Neural crest cell (in vitro differentiated cells): ENCODE measurements around the gene HHATL. TPM values are rescaled to one million over a fixed set of nuclear protein-coding genes. Genes with fewer than 3 reads are reported as not detected.

Experiments
- DNase-seq: peaks from one replicate; pipeline ENCODE4 v3.0.0; 2021; ENCODE audit warnings: low read depth, mixed read lengths, low spot score
- H3K27ac Mint-ChIP-seq: one replicate; pipeline ENCODE4 v1.8.0; 2021; ENCODE audit warnings: mild to moderate bottlenecking, mixed read lengths; ENCODE audit not compliant: unreplicated experiment
- H3K27me3 Mint-ChIP-seq: 2 replicates; pipeline ENCODE4 v1.8.0; 2021; ENCODE audit warnings: low read depth, mild to moderate bottlenecking, mixed read lengths
- H3K36me3 Mint-ChIP-seq: 2 replicates; pipeline ENCODE4 v1.8.0; 2021; ENCODE audit warnings: low read depth, mild to moderate bottlenecking, mixed read lengths
- H3K4me1 Mint-ChIP-seq: 2 replicates; pipeline ENCODE4 v1.8.0; 2021; ENCODE audit warnings: mixed read lengths
- H3K4me3 Mint-ChIP-seq: one replicate; pipeline ENCODE4 v1.8.0; 2021; ENCODE audit warnings: mild to moderate bottlenecking, mixed read lengths
- H3K9me3 Mint-ChIP-seq: 2 replicates; pipeline ENCODE4 v1.8.0; 2021; ENCODE audit warnings: mixed read lengths
- total RNA-seq: library from RNA; stranded (reverse); gene quantifications from 2 replicates; pipeline ENCODE4 v1.2.1, GENCODE V29; 2021
- TF ChIP-seq, protein P1 (sequence below): fragments of 200-600 bp; sonication (generic); conservative IDR thresholded peaks from 2 replicates; pipeline ENCODE4 v1.5.0; 2021; ENCODE audit warnings: antibody characterized with exemption, mild to moderate bottlenecking

The HHATL gene
- total RNA-seq, 1 donor from 2014 or later: not detected

- H3K4me1 Mint-ChIP-seq: peaks cover 20% of the 10 kb centered on the region
- H3K4me3 Mint-ChIP-seq: peak within 1 kb of the TSS; percentile 89
- H3K27ac Mint-ChIP-seq: no peak within 1 kb of the TSS
- TF ChIP-seq, protein P1, sequence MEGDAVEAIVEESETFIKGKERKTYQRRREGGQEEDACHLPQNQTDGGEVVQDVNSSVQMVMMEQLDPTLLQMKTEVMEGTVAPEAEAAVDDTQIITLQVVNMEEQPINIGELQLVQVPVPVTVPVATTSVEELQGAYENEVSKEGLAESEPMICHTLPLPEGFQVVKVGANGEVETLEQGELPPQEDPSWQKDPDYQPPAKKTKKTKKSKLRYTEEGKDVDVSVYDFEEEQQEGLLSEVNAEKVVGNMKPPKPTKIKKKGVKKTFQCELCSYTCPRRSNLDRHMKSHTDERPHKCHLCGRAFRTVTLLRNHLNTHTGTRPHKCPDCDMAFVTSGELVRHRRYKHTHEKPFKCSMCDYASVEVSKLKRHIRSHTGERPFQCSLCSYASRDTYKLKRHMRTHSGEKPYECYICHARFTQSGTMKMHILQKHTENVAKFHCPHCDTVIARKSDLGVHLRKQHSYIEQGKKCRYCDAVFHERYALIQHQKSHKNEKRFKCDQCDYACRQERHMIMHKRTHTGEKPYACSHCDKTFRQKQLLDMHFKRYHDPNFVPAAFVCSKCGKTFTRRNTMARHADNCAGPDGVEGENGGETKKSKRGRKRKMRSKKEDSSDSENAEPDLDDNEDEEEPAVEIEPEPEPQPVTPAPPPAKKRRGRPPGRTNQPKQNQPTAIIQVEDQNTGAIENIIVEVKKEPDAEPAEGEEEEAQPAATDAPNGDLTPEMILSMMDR: no peak
- no peak for DNase-seq
- no peaks in the 10 kb centered on the region for H3K27me3 Mint-ChIP-seq
- no peaks in the 10 kb centered on the region for H3K9me3 Mint-ChIP-seq
- H3K36me3 Mint-ChIP-seq: peaks cover 7% of the 10 kb centered on the region
Measured at GRCh38 chr3:42653560-42654330, 48.9 kb downstream of the HHATL start, which contains the start of gene ZBTB47. Gene ZBTB47 (plus strand): TSS chr3:42653697. CDS start chr3:42658356, 4,659 bp downstream.

- TF ChIP-seq, protein P1: no peak
- H3K4me3 Mint-ChIP-seq: peak overlapping the region; percentile 89
- no peak overlapping the region for H3K27ac Mint-ChIP-seq
- peaks cover 21% of the 10 kb centered on the region for H3K4me1 Mint-ChIP-seq
- DNase-seq: no peak
- peaks cover 8% of the 10 kb centered on the region for H3K36me3 Mint-ChIP-seq
- no peaks in the 10 kb centered on the region for H3K9me3 Mint-ChIP-seq
- no peaks in the 10 kb centered on the region for H3K27me3 Mint-ChIP-seq
Measured at GRCh38 chr3:42653303-42653559, 49.4 kb downstream of the HHATL start.

DNA sequence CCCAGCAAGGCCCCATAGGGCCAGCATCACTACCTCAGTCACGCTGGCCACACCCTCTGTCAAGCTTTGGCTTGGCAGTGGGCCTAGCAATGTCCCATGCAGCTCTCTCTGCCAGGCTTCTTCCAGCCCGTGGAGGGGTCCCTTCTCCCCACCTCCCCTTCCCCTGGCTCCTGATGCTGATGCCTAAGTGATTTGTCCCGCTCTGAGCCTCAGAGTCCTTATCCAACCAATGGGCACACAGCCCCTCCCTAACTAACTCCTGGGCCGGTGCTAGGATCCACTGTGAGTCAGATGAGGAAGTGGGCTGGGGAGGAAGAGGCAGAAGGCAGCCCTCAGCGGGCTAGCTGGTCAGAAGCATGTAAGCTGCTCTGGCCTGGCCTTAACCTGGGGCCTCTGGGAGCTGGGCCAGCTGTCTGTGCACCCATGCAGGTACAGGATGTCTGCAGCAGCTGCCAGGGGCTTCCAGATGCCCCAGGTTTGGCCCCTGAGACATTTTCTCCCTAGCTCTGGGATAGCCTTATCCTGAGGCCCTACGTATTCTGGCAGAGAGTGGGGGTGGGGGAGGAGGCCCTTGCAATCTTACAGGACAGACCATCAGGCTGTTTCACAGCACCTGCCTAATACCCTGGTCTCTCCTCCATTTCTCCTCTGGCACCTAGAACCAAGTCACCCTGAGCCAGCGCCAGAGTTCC is 49.8 kb downstream of the HHATL start:
- Mint-ChIP-seq H3K27me3 (no peaks in the 10 kb centered on the region), H3K4me3 (peak overlapping the region; percentile 89), H3K4me1 (peaks cover 25% of the 10 kb centered on the region), H3K9me3 (no peaks in the 10 kb centered on the region), H3K36me3 (peaks cover 8% of the 10 kb centered on the region), H3K27ac (no peak overlapping the region)
- TF ChIP-seq, protein P1: no peak
- DNase-seq: no peak

GRCh38 chr3:42652251-42652610 is 50.4 kb downstream of the HHATL start:
- Mint-ChIP-seq H3K9me3 (no peaks in the 10 kb centered on the region), H3K27me3 (no peaks in the 10 kb centered on the region), H3K4me1 (peaks cover 25% of the 10 kb centered on the region), H3K4me3 (peak overlapping the region; percentile 89), H3K27ac (peak overlapping the region; percentile 20), H3K36me3 (peaks cover 8% of the 10 kb centered on the region)
- TF ChIP-seq, protein P1: no peak
- DNase-seq: no peak

GRCh38 chr3:42651248-42652091 is 51.1 kb downstream of the HHATL start:
- Mint-ChIP-seq H3K27me3 (no peaks in the 10 kb centered on the region), H3K27ac (peak overlapping the region; percentile 20), H3K4me1 (peaks cover 25% of the 10 kb centered on the region), H3K36me3 (peaks cover 10% of the 10 kb centered on the region), H3K4me3 (peak overlapping the region; percentile 89), H3K9me3 (no peaks in the 10 kb centered on the region)
- TF ChIP-seq, protein P1: no peak
- DNase-seq: no peak
